Endometrial microvascular endothelial cells (primary cell): ENCODE measurements around the gene TSNAX. TPM values are rescaled to one million over a fixed set of nuclear protein-coding genes. Genes with fewer than 3 reads are reported as not detected.
"Not testable (repeated sequence)": the region's sequence is repeated elsewhere in the genome, so short reads cannot be mapped to it uniquely, and the experiment has no call there.

Experiments
- in situ Hi-C: cut with HindIII; loops from 2 replicates; pipeline ENCODE4 v1.10.0; 2017; ENCODE audit warnings: low sequenced_read_pairs, low pct_unique_long_range_greater_than_20kb; ENCODE audit errors: inconsistent ontology term
- total RNA-seq: library from RNA; depleted of rRNA; stranded (reverse); fragments of >200 nt; gene quantifications from one replicate; pipeline ENCODE4 v1.2.3, GENCODE V29; 2015; ENCODE audit errors: inconsistent ontology term

Gene TSNAX
- total RNA-seq, 1 donor from 2014 or later: 24.6 TPM

GRCh38 chr1:231557411-231557810, 28.9 kb downstream of the TSNAX start:
- in situ Hi-C loops: no loop called here

GRCh38 chr1:231557898-231558707, 29.6 kb downstream of the TSNAX start:
- in situ Hi-C loops: no loop called here

GRCh38 chr1:231558708-231559185, 30.3 kb downstream of the TSNAX start:
- in situ Hi-C loops: no loop called here

GRCh38 chr1:231561647-231562383, 33.3 kb downstream of the TSNAX start:
- in situ Hi-C loops: no loop called here

GRCh38 chr1:231563247-231563646, 34.8 kb downstream of the TSNAX start:
- in situ Hi-C loops: no loop called here

- in situ Hi-C loops: no loop called here
Measured at GRCh38 chr1:231564373-231564772, 35.9 kb downstream of the TSNAX start.

- in situ Hi-C loops: no loop called here
Measured at GRCh38 chr1:231566496-231566895, 38.0 kb downstream of the TSNAX start.

- in situ Hi-C loops: not testable (repeated sequence)
Measured at GRCh38 chr1:231570262-231570661, 41.8 kb downstream of the TSNAX start.

GRCh38 chr1:231571904-231572303, 43.4 kb downstream of the TSNAX start:
- in situ Hi-C loops: no loop called here

GRCh38 chr1:231575472-231575871, 47.0 kb downstream of the TSNAX start:
- in situ Hi-C loops: no loop called here

- in situ Hi-C loops: no loop called here
Measured at GRCh38 chr1:231576804-231577718, 48.6 kb downstream of the TSNAX start.

GRCh38 chr1:231580874-231581273, 52.4 kb downstream of the TSNAX start:
- in situ Hi-C loops: no loop called here

GRCh38 chr1:231581859-231582258, 53.4 kb downstream of the TSNAX start:
- in situ Hi-C loops: no loop called here

- in situ Hi-C loops: no loop called here
Measured at GRCh38 chr1:231583376-231583775, 54.9 kb downstream of the TSNAX start.

- in situ Hi-C loops: no loop called here
Measured at GRCh38 chr1:231584117-231584516, 55.6 kb downstream of the TSNAX start.

- in situ Hi-C loops: no loop called here
Measured at GRCh38 chr1:231584921-231585320, 56.5 kb downstream of the TSNAX start.

GRCh38 chr1:231590453-231591198, 62.2 kb downstream of the TSNAX start:
- in situ Hi-C loops: no loop called here

- in situ Hi-C loops: no loop called here
Measured at GRCh38 chr1:231591466-231591865, 63.0 kb downstream of the TSNAX start.
